K562 (cell line): ENCODE measurements around the gene CYP11A1. TPM values are rescaled to one million over a fixed set of nuclear protein-coding genes. Genes with fewer than 3 reads are reported as not detected.

ENCODE experiments used
- CHD2 ChIP-seq: IDR thresholded peaks from 2 replicates; pipeline ENCODE4 v1.6.1; 2011; ENCODE audit warnings: low read depth, low read length
- HIVEP1 ChIP-seq: fragments of 250-450 bp; sonication (Bioruptor Pico); IDR thresholded peaks from 2 replicates; pipeline ENCODE4 v1.4.0; 2020; ENCODE audit warnings: mild to moderate bottlenecking
- JUN ChIP-seq, 2 experiments: sonication (generic) in 1 of 2; formaldehyde crosslinking in 1 of 2; IDR thresholded peaks; 2 replicates each; pipeline versions ENCODE4 v1.6.1 to v1.8.0; 2012 to 2022; ENCODE audit warnings: borderline replicate concordance in 2 of 2, mild to moderate bottlenecking in 2 of 2, improper control_type of control experiment in 1 of 2, low read depth in 1 of 2, low read length in 1 of 2, missing genetic modification reagents in 1 of 2
- L3MBTL2 ChIP-seq: fragments of 450-650 bp; IDR thresholded peaks from 2 replicates; pipeline ENCODE4 v1.6.1; 2016; ENCODE audit warnings: mild to moderate bottlenecking, moderate library complexity
- MTA3 ChIP-seq: fragments of 450-650 bp; formaldehyde crosslinking; IDR thresholded peaks from 2 replicates; pipeline ENCODE4 v1.6.1; 2017; ENCODE audit warnings: mild to moderate bottlenecking, borderline replicate concordance
- NBN ChIP-seq: fragments of 450-650 bp; IDR thresholded peaks from 2 replicates; pipeline ENCODE4 v1.6.1; 2016; ENCODE audit warnings: low read depth, mild to moderate bottlenecking
- NCOA2 ChIP-seq, 2 experiments: fragments of 450-650 bp; IDR thresholded peaks; 2 replicates each; pipeline ENCODE4 v1.6.1; 2018; ENCODE audit warnings: mild to moderate bottlenecking in 2 of 2, moderate library complexity in 1 of 2; ENCODE audit not compliant: partially characterized antibody in 2 of 2
- NCOA6 ChIP-seq: fragments of 450-650 bp; IDR thresholded peaks from 2 replicates; pipeline ENCODE4 v1.6.1; 2017; ENCODE audit warnings: mild to moderate bottlenecking
- NR4A1 ChIP-seq, 2 experiments: fragments of 250-450 bp in 1 of 2; fragments of 450-650 bp in 1 of 2; sonication (Bioruptor Pico) in 1 of 2; IDR thresholded peaks; 2 replicates each; pipeline versions ENCODE4 v1.4.0 to v1.6.1; 2016 to 2020; ENCODE audit warnings: mild to moderate bottlenecking in 2 of 2, missing compliant biosample characterization in 1 of 2, missing genetic modification characterization in 1 of 2, moderate library complexity in 1 of 2
- PKNOX1 ChIP-seq: fragments of 450-650 bp; IDR thresholded peaks from 2 replicates; pipeline ENCODE4 v1.6.1; 2016
- POLR2AphosphoS5 ChIP-seq: IDR thresholded peaks from 2 replicates; pipeline ENCODE4 v1.6.1; 2011; ENCODE audit warnings: mild to moderate bottlenecking, low read depth, low read length, moderate library complexity; ENCODE audit not compliant: control insufficient read depth, insufficient read depth
- POLR2B ChIP-seq: fragments of 450-650 bp; IDR thresholded peaks from 2 replicates; pipeline ENCODE4 v1.6.1; 2018; ENCODE audit warnings: low read depth; ENCODE audit not compliant: partially characterized antibody
- REST ChIP-seq, 2 experiments: fragments of 450-650 bp; formaldehyde crosslinking in 1 of 2; IDR thresholded peaks; 2 replicates each; pipeline versions ENCODE4 v1.4.0 to v1.6.1; 2014 to 2020; ENCODE audit warnings: mild to moderate bottlenecking in 2 of 2, borderline replicate concordance in 1 of 2, low read depth in 1 of 2
- ZNF124 ChIP-seq: sonication (generic); formaldehyde crosslinking; IDR thresholded peaks from 2 replicates; pipeline ENCODE4 v1.8.1; 2022; ENCODE audit warnings: missing genetic modification reagents
- ZNF165 ChIP-seq: fragments of 250-450 bp; sonication (Bioruptor Pico); IDR thresholded peaks from 2 replicates; pipeline ENCODE4 v1.4.0; 2020; ENCODE audit warnings: borderline replicate concordance
- ZNF175 ChIP-seq: fragments of 200-800 bp; sonication (Bioruptor generic); IDR thresholded peaks from 2 replicates; pipeline ENCODE4 v1.6.1; 2016; ENCODE audit warnings: low read depth, mild to moderate bottlenecking, missing genetic modification characterization, missing compliant biosample characterization
- polyA plus RNA-seq, 8 experiments: library from polyadenylated mRNA; depleted of rRNA in 4 of 8; stranded (reverse) in 5 of 8; unstranded in 3 of 8; fragments of >200 nt; fragmentation: Nextera tagmentation in 2 of 8; fragmentation: Illumina TruSeq in 1 of 8; extraction: Ambion mirVana in 2 of 8; extraction: Trizol in 1 of 8; gene quantifications; 2 replicates each; pipeline versions ENCODE4 v1.2.1 to v1.2.3, GENCODE V29; 2011 to 2014; ENCODE audit warnings: inconsistent platforms in 1 of 8, missing spikeins in 1 of 8
- total RNA-seq, 7 experiments: library from RNA; depleted of rRNA in 6 of 7; stranded (reverse); fragments of >200 nt in 6 of 7; fragmentation: Illumina TruSeq in 2 of 7; extraction: Trizol in 2 of 7; gene quantifications; 2 replicates each; pipeline versions ENCODE4 v1.2.1 to v1.2.3, GENCODE V29; 2011 to 2021; ENCODE audit warnings: low replicate concordance in 1 of 7

CYP11A1 gene
- total and polyA plus RNA-seq, 9 of the 15 experiments (the other 6 are each of a cell fraction or from before 2014, with no cell fraction given), result 0.06 to 0.24 (median 0.10) TPM; not detected in 4

- TF ChIP-seq PKNOX1 (peak; percentile 17; the same call in 1 of the 2 replicates), CHD2 (peak; percentile 60; the same call in 1 of the 2 replicates), NR4A1 (CRISPR knock-in tag; IDR thresholded peaks at IDR 0.05) (no peak), NR4A1 (tag; IDR thresholded peaks at IDR 0.05) (no peak), POLR2B (no peak), ZNF175 (CRISPR knock-in tag) (no peak), REST (IDR thresholded peaks at IDR 0.05; ENCODE audit: borderline replicate concordance) (peak; percentile 67), REST (CRISPR knock-in tag; IDR thresholded peaks at IDR 0.05; ENCODE audit: low read depth) (no peak), MTA3 (peak; percentile 56; the same call in 1 of the 2 replicates), ZNF165 (no peak), POLR2AphosphoS5 (no peak), L3MBTL2 (peak; percentile 96), JUN (IDR thresholded peaks at IDR 0.05; ENCODE audit: borderline replicate concordance, low read depth, low read length) (peak; percentile 56; the same call in 1 of the 2 replicates), JUN (CRISPR knock-in tag; IDR thresholded peaks at IDR 0.05; ENCODE audit: borderline replicate concordance) (no peak), NCOA6 (no peak), ZNF124 (no peak), NCOA2 (IDR thresholded peaks at IDR 0.05; ENCODE audit: partially characterized antibody in 2 of 2) (no peak), NBN (0 out of 2 replicates have a peak, but pooled peaks have one; percentile 56), HIVEP1 (CRISPR knock-in tag) (no peak)
Measured at GRCh38 chr15:74373731-74374647, 6.5 kb upstream of the CYP11A1 start (continued).
